Measurements from ENCODE around the gene ACTR1B. TPM values are rescaled to one million over a fixed set of nuclear protein-coding genes. Genes with fewer than 3 reads are reported as not detected.

ACTR1B gene
- total and polyA plus RNA-seq, 7 donors = 38.3 to 65.4 (median 50.9) TPM

DNA sequence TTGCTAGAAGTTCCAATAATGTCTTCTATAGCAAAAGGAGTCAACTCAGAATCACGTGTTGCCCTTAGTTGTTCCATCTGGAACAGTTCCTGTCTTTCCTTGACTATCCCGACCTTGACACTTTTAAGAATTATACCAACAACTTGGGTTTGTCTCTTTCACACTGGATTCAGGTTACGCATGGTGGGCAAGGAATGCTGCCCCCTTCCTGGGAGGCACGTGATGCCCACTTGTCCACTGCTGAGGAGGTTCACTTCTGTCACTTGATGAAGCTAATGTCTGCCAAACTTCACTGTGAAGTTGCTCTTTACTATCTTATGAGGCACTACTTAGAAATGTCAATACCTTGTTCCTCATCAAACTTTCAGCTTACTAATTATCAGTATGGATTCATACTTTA lies 12.7 kb downstream of the ACTR1B start:
- Histone ChIP-seq H3K27ac (no peak overlapping the region), H3K36me3 (ENCODE audit: insufficient read depth in 1 of 2, low read depth in 1 of 2) (peaks cover 13 to 68% of the 10 kb centered on the region in 2 donors), H3K9me3 (no peaks in the 10 kb centered on the region), H3K27me3 (ENCODE audit: insufficient read depth in 3 of 3, low read length in 2 of 3) (no peaks in the 10 kb centered on the region), H3K4me3 (no peak overlapping the region), H3K4me1 (peaks cover 7% of the 10 kb centered on the region)
- TF ChIP-seq, protein P1, sequence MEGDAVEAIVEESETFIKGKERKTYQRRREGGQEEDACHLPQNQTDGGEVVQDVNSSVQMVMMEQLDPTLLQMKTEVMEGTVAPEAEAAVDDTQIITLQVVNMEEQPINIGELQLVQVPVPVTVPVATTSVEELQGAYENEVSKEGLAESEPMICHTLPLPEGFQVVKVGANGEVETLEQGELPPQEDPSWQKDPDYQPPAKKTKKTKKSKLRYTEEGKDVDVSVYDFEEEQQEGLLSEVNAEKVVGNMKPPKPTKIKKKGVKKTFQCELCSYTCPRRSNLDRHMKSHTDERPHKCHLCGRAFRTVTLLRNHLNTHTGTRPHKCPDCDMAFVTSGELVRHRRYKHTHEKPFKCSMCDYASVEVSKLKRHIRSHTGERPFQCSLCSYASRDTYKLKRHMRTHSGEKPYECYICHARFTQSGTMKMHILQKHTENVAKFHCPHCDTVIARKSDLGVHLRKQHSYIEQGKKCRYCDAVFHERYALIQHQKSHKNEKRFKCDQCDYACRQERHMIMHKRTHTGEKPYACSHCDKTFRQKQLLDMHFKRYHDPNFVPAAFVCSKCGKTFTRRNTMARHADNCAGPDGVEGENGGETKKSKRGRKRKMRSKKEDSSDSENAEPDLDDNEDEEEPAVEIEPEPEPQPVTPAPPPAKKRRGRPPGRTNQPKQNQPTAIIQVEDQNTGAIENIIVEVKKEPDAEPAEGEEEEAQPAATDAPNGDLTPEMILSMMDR (IDR thresholded peaks at IDR 0.05) = no peak
- DNase-seq (no peak), ATAC-seq (no peak)
- WGBS, 3 donors = 53 to 72% (median 56%) methylated on average over 4 of the region's 4 CpGs
- intact Hi-C loops (cut with DNase I) = no loop called here

DNA sequence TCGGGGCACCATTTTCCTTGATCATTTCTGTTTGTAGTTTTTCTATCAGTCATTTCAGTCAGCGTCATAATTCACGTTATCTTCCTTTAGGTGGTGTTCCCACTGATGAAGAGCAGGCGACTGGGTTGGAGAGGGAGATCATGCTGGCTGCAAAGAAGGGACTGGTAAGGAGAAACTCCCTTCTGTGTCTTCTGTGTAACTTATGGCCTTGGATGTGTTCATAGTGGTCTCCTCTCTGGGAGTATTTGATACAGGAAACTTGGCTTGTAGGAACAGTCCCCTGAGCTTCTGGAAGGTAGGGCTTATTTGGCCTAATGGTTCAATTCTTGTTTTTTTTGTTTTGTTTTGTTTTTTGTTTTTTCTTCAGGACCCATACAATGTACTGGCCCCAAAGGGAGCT lies 16.9 kb downstream of the ACTR1B start:
- Histone ChIP-seq H3K27ac (peak overlapping the region; percentile 94), H3K4me3 (peak overlapping the region; percentile 98)
- WGBS, 3 donors = 86 to 88% (median 86%) methylated on average over 4 of the region's 4 CpGs

DNA sequence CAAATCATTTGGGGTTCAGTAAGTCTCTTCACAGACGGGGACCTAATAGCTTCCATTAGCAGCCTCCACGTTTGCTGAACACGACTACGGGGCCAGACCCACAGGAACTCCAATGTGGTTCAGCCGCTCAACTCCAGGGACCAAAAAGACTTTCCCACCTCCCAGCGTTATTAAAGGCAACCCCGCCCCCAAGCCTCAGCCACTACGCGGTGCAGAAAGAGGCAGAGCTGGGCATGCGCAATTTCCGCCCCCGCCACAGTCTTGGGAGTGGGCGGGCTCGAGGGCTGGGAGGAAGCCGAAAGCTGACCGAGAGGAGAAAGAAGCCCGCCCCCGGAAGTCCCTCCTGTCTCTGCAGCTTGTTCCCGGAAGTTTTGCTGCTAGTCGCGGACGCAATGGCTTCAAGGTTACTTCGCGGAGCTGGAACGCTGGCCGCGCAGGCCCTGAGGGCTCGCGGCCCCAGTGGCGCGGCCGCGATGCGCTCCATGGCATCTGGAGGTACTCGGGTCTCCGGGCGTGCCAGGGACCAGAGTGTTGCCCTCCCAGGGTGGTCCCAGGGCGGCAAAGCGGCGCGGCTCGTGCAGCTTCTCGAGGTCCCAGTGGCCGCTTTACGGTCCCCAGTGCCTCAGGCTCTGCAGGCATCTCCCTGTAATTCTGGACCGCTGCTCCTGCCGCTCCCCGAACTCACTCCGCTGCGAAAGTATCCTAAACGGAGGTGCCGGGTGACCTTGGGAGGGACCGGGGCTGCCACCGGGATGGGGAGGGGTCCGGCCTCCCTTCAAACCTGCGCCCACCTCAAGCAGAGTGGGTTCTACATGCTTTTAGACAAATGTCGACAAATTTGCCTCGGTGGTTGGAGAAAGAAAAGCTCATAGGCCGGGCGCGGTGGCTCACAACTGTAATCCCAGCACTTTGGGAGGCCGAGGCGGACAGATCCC lies 17.9 kb downstream of the ACTR1B start, which contains the start of gene COX5B:
TSS of gene COX5B (plus strand) at position 368 of the 935 bp plus-strand sequence. CDS start at position 393, 25 bp downstream.
- ATAC-seq (peak; percentile 99), DNase-seq (peak; percentile 99 to 100)
- intact Hi-C loops (cut with DNase I) = loop anchor here (1.0 to 10.0 kb wide), 5 partner anchors 16 to 416 kb away; no protein-coding TSS in a partner anchor
- Histone ChIP-seq H3K27ac (peak within 1 kb of the TSS; percentile 94), H3K9me3 (no peaks in the 10 kb centered on the region), H3K27me3 (ENCODE audit: insufficient read depth in 3 of 3, low read length in 2 of 3) (no peaks in the 10 kb centered on the region), H3K4me1 (peaks cover 7% of the 10 kb centered on the region), H3K4me3 (peak within 1 kb of the TSS; percentile 98), H3K36me3 (ENCODE audit: insufficient read depth in 1 of 2, low read depth in 1 of 2) (peaks cover 13 to 39% of the 10 kb centered on the region in 2 donors)
- WGBS, 3 donors = 0 to 1% (median 1%) methylated on average over 60 to 63 of the region's 63 CpGs
- TF ChIP-seq, protein P1 (IDR thresholded peaks at IDR 0.05) = no peak

More for the DNA sequence above, 16.9 kb downstream of the ACTR1B start:
- TF ChIP-seq, protein P1 (IDR thresholded peaks at IDR 0.05) = no peak
- Histone ChIP-seq H3K4me1 (peaks cover 7% of the 10 kb centered on the region), H3K9me3 (no peaks in the 10 kb centered on the region), H3K27me3 (ENCODE audit: insufficient read depth in 3 of 3, low read length in 2 of 3) (no peaks in the 10 kb centered on the region), H3K36me3 (ENCODE audit: insufficient read depth in 1 of 2, low read depth in 1 of 2) (peaks cover 13 to 39% of the 10 kb centered on the region in 2 donors)
- ATAC-seq (no peak), DNase-seq (no peak)
- intact Hi-C loops (cut with DNase I) = loop anchor here (1.0 to 10.0 kb wide), 5 partner anchors 15 to 415 kb away; no protein-coding TSS in a partner anchor

DNA sequence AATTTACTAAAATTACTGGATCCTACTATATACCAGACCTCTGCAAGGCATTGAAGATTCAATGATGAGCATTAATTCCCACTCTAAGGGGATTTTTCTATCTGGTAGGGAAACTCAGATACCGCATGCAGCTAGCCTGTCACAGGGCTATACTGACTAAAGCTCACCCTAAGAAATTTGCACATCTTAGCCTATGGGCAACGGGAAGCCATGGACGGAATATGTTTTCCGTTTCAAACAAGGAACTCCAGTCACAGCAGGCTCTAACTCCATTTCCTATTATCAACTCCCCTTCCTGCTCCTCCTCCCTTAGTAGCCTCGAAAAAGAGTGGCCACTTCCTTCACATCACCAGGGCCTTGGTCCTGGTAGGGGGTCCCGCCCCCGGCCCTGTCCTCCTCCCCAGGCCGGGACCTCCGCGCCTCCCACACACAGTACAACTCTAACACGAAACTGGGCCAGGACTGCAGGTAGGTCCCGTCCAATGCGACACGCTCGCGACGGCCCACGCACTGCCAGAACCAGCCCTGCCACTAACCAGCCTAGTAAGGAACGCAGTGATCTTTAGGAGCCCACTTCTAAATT lies 18.6 kb downstream of the ACTR1B start:
- TF ChIP-seq, protein P1 (IDR thresholded peaks at IDR 0.05) = no peak
- H3K27ac ChIP-seq = peak overlapping the region; percentile 94
- no peaks in the 10 kb centered on the region for H3K9me3 ChIP-seq
- WGBS, 3 donors = 10 to 11% (median 10%) methylated on average over 19 of the region's 19 CpGs
- H3K4me1 ChIP-seq = peaks cover 7% of the 10 kb centered on the region
- peaks cover 13 to 34% of the 10 kb centered on the region in 2 donors for H3K36me3 ChIP-seq (ENCODE audit: insufficient read depth in 1 of 2, low read depth in 1 of 2)
- peak overlapping the region; percentile 98 for H3K4me3 ChIP-seq
- H3K27me3 ChIP-seq (ENCODE audit: insufficient read depth in 3 of 3, low read length in 2 of 3) = no peaks in the 10 kb centered on the region
- intact Hi-C loops (cut with DNase I) = loop anchor here (5.0 to 10.0 kb wide), 3 partner anchors 50 to 417 kb away; no protein-coding TSS in a partner anchor
- DNase-seq = peak in 1 of 2 donors; percentile 68
- peak; percentile 42 to 57 (median 50) for ATAC-seq
